ENCODE data around the gene MADD. TPM values are rescaled to one million over a fixed set of nuclear protein-coding genes. Genes with fewer than 3 reads are reported as not detected.

The MADD gene
- total and polyA plus RNA-seq, 8 donors = 13.6 to 131 (median 42.6) TPM

DNA sequence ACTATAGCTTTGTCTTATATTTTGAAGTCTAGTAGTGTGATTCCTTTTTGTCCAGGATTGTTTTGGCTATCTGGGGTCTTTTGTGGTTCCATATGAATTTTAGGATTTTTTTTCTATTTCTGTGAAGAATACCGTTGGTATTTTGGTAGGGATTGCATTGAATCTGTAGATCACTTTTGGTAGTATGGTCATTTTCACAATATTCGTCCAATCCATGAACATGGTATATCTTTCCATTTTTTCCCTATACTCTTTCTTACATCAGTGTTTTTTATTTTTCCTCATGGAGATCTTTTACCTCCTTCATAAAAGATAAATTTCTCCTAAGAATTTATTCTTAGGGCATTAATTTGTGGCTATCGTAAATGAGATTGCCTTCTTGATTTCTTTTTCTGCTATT is 29.1 kb downstream of the MADD start:
- Histone ChIP-seq H3K4me1 (no peaks in the 10 kb centered on the region), H3K36me3 (peaks cover 82 to 100% (median 97%) of the 10 kb centered on the region in 4 donors), H3K9me3 (peaks cover 4 to 29% (median 14%) of the 10 kb centered on the region in 4 donors), H3K27me3 (no peaks in the 10 kb centered on the region), H3K27ac (no peak overlapping the region), H3K4me3 (no peak overlapping the region)
- no peak for DNase-seq
- intact Hi-C loops (cut with DNase I; ENCODE audit: low total_unique reads) = no loop called here
- 97 to 100% (median 98%) methylated on average over 3 of the region's 3 CpGs for WGBS, 5 donors
- TF ChIP-seq, protein P1, sequence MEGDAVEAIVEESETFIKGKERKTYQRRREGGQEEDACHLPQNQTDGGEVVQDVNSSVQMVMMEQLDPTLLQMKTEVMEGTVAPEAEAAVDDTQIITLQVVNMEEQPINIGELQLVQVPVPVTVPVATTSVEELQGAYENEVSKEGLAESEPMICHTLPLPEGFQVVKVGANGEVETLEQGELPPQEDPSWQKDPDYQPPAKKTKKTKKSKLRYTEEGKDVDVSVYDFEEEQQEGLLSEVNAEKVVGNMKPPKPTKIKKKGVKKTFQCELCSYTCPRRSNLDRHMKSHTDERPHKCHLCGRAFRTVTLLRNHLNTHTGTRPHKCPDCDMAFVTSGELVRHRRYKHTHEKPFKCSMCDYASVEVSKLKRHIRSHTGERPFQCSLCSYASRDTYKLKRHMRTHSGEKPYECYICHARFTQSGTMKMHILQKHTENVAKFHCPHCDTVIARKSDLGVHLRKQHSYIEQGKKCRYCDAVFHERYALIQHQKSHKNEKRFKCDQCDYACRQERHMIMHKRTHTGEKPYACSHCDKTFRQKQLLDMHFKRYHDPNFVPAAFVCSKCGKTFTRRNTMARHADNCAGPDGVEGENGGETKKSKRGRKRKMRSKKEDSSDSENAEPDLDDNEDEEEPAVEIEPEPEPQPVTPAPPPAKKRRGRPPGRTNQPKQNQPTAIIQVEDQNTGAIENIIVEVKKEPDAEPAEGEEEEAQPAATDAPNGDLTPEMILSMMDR (IDR thresholded peaks at IDR 0.05) = no peak
- TF ChIP-seq EP300 (IDR thresholded peaks at IDR 0.05) = no peak
- no peak for TF ChIP-seq POLR2A (IDR thresholded peaks at IDR 0.05)
- no peak for TF ChIP-seq POLR2AphosphoS5 (IDR thresholded peaks at IDR 0.05)

DNA sequence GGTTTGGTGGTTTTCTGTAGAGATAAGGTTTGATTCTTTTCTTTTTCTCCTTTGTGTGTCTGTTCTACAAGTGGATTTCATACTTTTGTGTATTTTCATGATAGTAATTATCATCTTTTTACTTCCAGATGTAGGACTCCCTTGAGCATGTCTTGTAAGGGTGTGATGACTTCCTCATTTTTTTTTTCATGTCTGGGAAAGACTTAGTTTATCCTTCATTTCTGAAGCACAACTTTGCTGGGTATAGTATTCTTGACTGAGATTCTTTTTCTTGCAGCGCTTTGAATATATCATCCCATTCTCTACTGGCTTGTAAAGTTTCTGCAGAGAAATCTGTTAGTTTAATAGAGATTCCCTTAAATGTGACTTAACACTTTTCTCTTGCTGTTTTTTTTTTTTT is 32.9 kb downstream of the MADD start:
- TF ChIP-seq POLR2AphosphoS5 (IDR thresholded peaks at IDR 0.05) (no peak), EP300 (IDR thresholded peaks at IDR 0.05) (no peak), POLR2A (IDR thresholded peaks at IDR 0.05) (no peak)
- TF ChIP-seq, protein P1 (IDR thresholded peaks at IDR 0.05) = no peak
- Histone ChIP-seq H3K4me1 (no peaks in the 10 kb centered on the region), H3K36me3 (peaks cover 83 to 100% (median 98%) of the 10 kb centered on the region in 4 donors), H3K9me3 (peaks cover 4 to 29% (median 14%) of the 10 kb centered on the region in 4 donors), H3K4me3 (no peak overlapping the region), H3K27ac (no peak overlapping the region), H3K27me3 (no peaks in the 10 kb centered on the region)
- intact Hi-C loops (cut with DNase I; ENCODE audit: low total_unique reads) = no loop called here
- no peak for DNase-seq
- WGBS, 5 donors = 95 to 100% (median 100%) methylated on average over 1 of the region's 1 CpG

DNA sequence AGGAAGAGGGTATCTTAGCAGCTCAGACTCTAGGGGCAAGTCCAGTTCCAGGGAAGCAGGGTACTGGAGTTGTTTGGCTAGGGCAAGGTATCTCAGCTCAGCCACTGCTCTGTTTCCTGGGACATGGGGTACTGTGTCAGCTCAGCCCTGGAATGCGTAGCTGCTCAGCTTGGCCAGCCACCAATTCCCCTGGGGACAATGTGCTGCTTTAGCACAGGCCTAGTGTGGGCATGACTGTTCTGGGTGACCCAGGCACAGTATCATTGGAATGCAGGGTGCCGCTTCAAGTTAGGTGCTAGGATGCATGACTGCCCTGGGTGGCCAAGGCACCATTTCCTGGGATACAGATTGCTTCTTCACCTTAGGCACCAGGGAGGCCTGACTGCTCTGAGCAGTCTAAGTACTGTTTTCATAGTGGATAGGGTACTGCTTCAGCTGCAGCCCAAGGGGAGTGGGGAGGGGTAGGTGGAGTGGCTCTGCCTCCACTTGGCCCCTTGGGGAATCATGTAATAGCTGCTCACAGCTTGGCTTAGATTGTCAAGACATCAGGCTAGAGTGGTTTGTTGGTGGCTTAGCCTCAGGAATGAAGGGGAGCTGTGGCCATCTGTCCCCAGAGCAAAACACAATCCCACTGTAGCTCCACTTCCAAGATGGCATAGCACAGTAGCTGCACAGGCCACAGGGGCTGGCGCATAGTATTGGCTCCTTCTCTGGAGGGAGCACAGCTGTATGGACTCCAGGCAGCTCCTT is 36.0 kb downstream of the MADD start:
- Histone ChIP-seq H3K36me3 (peaks cover 87 to 100% (median 100%) of the 10 kb centered on the region in 4 donors), H3K27me3 (no peaks in the 10 kb centered on the region), H3K27ac (no peak overlapping the region), H3K9me3 (peaks cover 0 to 17% (median 6%) of the 10 kb centered on the region in 4 donors), H3K4me3 (no peak overlapping the region), H3K4me1 (no peaks in the 10 kb centered on the region)
- TF ChIP-seq POLR2AphosphoS5 (IDR thresholded peaks at IDR 0.05) = no peak
- intact Hi-C loops (cut with DNase I; ENCODE audit: low total_unique reads) = no loop called here
- 83 to 100% (median 94%) methylated on average over 2 to 3 of the region's 3 CpGs for WGBS, 5 donors
- no peak for DNase-seq

DNA sequence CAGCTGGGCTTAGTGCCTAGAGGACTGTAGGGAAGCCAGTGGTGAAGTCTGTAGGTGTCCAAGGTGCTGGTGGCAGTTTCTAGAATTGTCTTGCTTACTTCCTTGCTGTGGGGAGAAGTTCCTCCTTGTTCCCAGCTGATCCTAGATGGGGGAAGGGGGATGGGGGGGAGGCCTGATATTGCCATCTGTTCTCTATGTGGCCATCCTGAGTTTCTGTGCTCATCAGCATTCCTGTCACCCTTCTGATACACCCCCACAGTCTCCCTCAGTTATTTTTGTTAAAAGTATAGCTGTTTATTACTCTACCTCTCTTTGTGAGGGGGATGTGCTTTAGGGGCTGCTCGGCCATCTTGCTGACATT is 36.5 kb downstream of the MADD start:
- peaks cover 0 to 17% (median 6%) of the 10 kb centered on the region in 4 donors for H3K9me3 ChIP-seq
- no peak overlapping the region for H3K4me3 ChIP-seq
- whole genome bisulfite sequencing, 5 donors = 37 to 100% (median 90%) methylated on average over 1 of the region's 1 CpG
- H3K27ac ChIP-seq = no peak overlapping the region
- H3K4me1 ChIP-seq = no peaks in the 10 kb centered on the region
- no peaks in the 10 kb centered on the region for H3K27me3 ChIP-seq
- peaks cover 88 to 100% (median 100%) of the 10 kb centered on the region in 4 donors for H3K36me3 ChIP-seq
- intact Hi-C loops (cut with DNase I; ENCODE audit: low total_unique reads) = no loop called here
- DNase-seq = no peak
- TF ChIP-seq, protein P1 (IDR thresholded peaks at IDR 0.05) = no peak
- TF ChIP-seq POLR2A (IDR thresholded peaks at IDR 0.05) = no peak
- no peak for TF ChIP-seq POLR2AphosphoS5 (IDR thresholded peaks at IDR 0.05)
- no peak for TF ChIP-seq EP300 (IDR thresholded peaks at IDR 0.05)

All from stomach (tissue), 9 donors.